HG02678 (cell line): ENCODE results near the gene PARD6B.
"Not testable (repeated sequence)": the region's sequence is repeated elsewhere in the genome, so short reads cannot be mapped to it uniquely, and the experiment has no call there.

Experiments
- ATAC-seq: cut with Tn5 transposase; IDR thresholded peaks from one replicate; pipeline ENCODE4 v1.9.1; 2021; ENCODE audit warnings: mild to moderate bottlenecking, moderate library complexity; ENCODE audit not compliant: unreplicated experiment

Gene PARD6B, protein sequence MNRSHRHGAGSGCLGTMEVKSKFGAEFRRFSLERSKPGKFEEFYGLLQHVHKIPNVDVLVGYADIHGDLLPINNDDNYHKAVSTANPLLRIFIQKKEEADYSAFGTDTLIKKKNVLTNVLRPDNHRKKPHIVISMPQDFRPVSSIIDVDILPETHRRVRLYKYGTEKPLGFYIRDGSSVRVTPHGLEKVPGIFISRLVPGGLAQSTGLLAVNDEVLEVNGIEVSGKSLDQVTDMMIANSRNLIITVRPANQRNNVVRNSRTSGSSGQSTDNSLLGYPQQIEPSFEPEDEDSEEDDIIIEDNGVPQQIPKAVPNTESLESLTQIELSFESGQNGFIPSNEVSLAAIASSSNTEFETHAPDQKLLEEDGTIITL

GRCh38 chr20:50731055-50731929, at the start of gene PARD6B:
Gene PARD6B (plus strand): TSS chr20:50731580. CDS start chr20:50731787, 207 bp downstream.
- ATAC-seq, result peak; percentile 88

GRCh38 chr20:50682065-50682464, 49.3 kb upstream of the PARD6B start:
- ATAC-seq, result no peak

GRCh38 chr20:50682947-50683530, 48.3 kb upstream of the PARD6B start:
- ATAC-seq, result no peak

GRCh38 chr20:50683570-50683969, 47.8 kb upstream of the PARD6B start:
- ATAC-seq, result no peak

- no peak for ATAC-seq
Measured at GRCh38 chr20:50686821-50687220, 44.6 kb upstream of the PARD6B start.

DNA sequence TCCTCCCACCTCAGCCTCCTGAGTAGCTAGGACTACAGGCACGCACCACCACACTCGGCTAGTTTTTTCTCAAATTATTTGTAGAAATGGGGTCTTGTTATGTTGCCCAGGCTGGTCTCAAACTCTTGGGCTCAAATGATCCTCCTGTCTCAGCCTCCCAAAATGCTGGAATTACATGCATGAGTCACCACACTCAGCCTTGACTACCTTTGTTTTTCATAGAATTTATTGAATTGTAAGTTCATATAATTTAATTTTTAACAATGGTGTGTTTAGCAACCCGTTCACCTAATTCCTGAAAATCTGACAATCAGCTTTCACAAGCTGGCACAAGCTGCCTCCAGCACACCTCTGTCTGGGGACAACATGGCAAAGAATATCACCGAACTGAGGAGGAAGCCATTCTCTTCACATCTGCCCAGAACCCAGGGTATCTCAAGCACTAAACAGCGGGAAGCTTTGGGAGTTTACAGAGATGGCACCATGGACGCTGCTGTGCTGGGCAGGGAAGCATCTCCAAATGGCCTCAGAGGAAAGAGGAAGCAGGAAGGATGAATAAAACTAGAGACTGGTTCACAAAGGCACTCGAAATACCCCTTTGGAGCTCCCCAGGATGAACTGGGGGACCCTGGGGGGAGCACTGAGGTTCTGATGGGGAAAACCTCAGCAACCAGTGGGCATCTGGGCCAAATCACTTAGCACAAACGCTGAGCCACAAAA, 43.0 kb upstream of the PARD6B start:
- ATAC-seq, result no peak

- no peak for ATAC-seq
Measured at GRCh38 chr20:50689864-50690649, 41.3 kb upstream of the PARD6B start.

GRCh38 chr20:50690650-50691572, 40.5 kb upstream of the PARD6B start, which contains the start of gene RIPOR3:
Gene RIPOR3 (minus strand): TSS chr20:50691542. CDS start chr20:50691128, 414 bp downstream.
- ATAC-seq, result no peak

- no peak for ATAC-seq
Measured at GRCh38 chr20:50691573-50692551, 39.5 kb upstream of the PARD6B start.

- no peak for ATAC-seq
Measured at GRCh38 chr20:50692552-50692933, 38.8 kb upstream of the PARD6B start.

- no peak for ATAC-seq
Measured at GRCh38 chr20:50693001-50693400, 38.4 kb upstream of the PARD6B start.

DNA sequence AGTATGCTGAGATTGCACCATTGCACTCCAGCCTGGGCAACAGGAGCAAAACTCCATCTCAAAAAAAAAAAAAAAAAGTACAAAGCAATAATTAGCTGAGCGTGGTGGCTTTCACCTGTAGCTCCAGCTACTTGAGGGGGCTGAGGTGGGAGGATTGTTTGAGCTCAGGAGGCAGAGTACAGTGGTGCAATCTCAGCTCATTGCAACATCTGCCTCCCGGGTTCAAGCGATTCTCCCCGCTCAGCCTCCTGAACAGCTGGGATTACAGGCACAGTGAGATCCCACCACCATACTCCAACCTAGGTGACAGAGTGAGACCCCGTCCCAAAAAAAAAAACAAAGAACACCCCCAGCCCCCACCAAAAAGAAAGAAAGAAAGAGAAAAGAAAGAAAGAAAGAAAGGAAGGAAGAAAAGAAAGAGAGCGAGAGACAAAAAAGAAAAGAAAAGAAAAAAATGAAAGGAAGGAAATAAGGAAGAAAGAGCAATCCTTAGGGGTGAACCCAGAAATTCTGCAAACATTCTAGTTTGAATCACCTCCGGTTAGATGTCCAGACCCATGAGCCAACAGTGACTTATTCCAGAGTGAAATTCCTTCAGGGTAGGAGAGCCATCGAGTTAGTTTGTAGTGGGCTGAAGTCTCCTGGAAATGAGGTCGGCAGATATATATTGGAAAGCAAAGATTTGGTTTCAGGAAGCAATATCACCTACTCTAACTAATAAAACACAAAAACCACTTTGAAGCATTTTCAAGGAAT, 36.8 kb upstream of the PARD6B start:
- no peak for ATAC-seq

- no peak for ATAC-seq
Measured at GRCh38 chr20:50695135-50695872, 36.1 kb upstream of the PARD6B start.

- not testable (repeated sequence) for ATAC-seq
Measured at GRCh38 chr20:50698255-50698654, 33.1 kb upstream of the PARD6B start.

DNA sequence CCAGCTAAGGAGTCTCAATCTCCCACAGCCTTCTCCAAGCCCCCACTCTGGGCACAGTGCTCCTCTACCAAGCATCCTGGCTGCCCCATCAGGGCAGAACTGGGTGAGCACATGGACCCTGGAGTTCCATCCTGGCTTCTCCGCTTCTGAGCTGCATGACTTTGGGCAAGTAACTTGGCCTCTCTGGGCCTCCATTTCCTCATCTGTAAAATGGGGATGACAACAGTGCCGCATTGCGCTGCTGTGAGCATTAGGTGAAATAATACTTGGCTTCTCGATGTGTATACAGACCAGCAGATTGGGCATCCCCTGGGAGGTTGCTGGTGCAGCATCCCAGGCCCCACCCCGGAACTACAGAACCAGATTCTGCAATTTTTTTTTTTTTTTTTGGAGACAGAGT, 31.7 kb upstream of the PARD6B start:
- ATAC-seq, result no peak
